CD4-positive, alpha-beta T cell (primary cell): ENCODE results near the gene RNF7. TPM values are rescaled to one million over a fixed set of nuclear protein-coding genes. Genes with fewer than 3 reads are reported as not detected.

Experiments
- ATAC-seq: fragments of 200-7000 bp; cut with Tn5 transposase; one replicate; pipeline ENCODE4 v1.10.0; 2022; ENCODE audit warnings: mild to moderate bottlenecking; ENCODE audit not compliant: poor library complexity
- CTCF ChIA-PET: fragments of 350-600 bp; sonication (Branson Sonifier 250); formaldehyde crosslinking; loops from one replicate; lab custom pipeline; 2021; ENCODE audit warnings: antibody characterized with exemption, inconsistent platforms; lab: Charles Lee
- POLR2A ChIA-PET: fragments of 350-600 bp; sonication (Branson Sonifier 250); formaldehyde crosslinking; loops from one replicate; lab custom pipeline; 2021; ENCODE audit warnings: antibody characterized with exemption, inconsistent platforms; lab: Charles Lee
- DNase-seq, 14 experiments: peaks; one replicate each; pipeline ENCODE4 v3.0.0-alpha.2; 2013 to 2020; ENCODE audit warnings: mixed read lengths in 2 of 14
- H3K27ac ChIP-seq, 2 donors: one replicate each; pipeline versions ENCODE4 v1.5.1 to v1.7.0; 2013; ENCODE audit warnings: low read length in 2 of 2, low read depth in 1 of 2, mild to moderate bottlenecking in 1 of 2
- H3K27me3 ChIP-seq, 2 experiments: 1 replicate in 1 of 2; 2 replicates in 1 of 2; pipeline versions ENCODE4 v1.6.1 to v1.7.0; 2013; ENCODE audit warnings: low read length in 2 of 2, control low read depth in 1 of 2, mild to moderate bottlenecking in 1 of 2, moderate library complexity in 1 of 2; ENCODE audit not compliant: insufficient read depth in 2 of 2, control insufficient read depth in 1 of 2
- H3K36me3 ChIP-seq: one replicate; pipeline ENCODE4 v1.6.1; 2013; ENCODE audit warnings: low read length, control low read depth; ENCODE audit not compliant: insufficient read depth
- H3K4me1 ChIP-seq: one replicate; pipeline ENCODE4 v1.6.1; 2013; ENCODE audit warnings: low read length, control low read depth; ENCODE audit not compliant: insufficient read depth
- H3K4me3 ChIP-seq: one replicate; pipeline ENCODE4 v1.5.1; 2013; ENCODE audit warnings: mild to moderate bottlenecking, low read length, moderate library complexity
- H3K9me3 ChIP-seq, 2 experiments: 1 replicate in 1 of 2; 2 replicates in 1 of 2; pipeline versions ENCODE4 v1.6.1 to v1.7.0; 2013; ENCODE audit warnings: low read length in 2 of 2, mild to moderate bottlenecking in 2 of 2, control low read depth in 1 of 2, moderate library complexity in 1 of 2; ENCODE audit not compliant: control insufficient read depth in 1 of 2, insufficient read depth in 1 of 2
- H3K27ac Mint-ChIP-seq: one replicate; pipeline ENCODE4 v1.8.0; 2020; ENCODE audit warnings: mixed read lengths
- H3K27me3 Mint-ChIP-seq: one replicate; pipeline ENCODE4 v1.8.0; 2021; ENCODE audit warnings: mixed read lengths
- H3K36me3 Mint-ChIP-seq: one replicate; pipeline ENCODE4 v1.8.0; 2021; ENCODE audit warnings: low read depth, mixed read lengths
- H3K4me1 Mint-ChIP-seq: one replicate; pipeline ENCODE4 v1.8.0; 2021; ENCODE audit warnings: low read depth, mixed read lengths
- H3K4me3 Mint-ChIP-seq: one replicate; pipeline ENCODE4 v1.8.0; 2020; ENCODE audit warnings: mild to moderate bottlenecking, mixed read lengths
- H3K9me3 Mint-ChIP-seq: one replicate; pipeline ENCODE4 v1.8.0; 2020; ENCODE audit warnings: mixed read lengths
- CTCF ChIP-seq: fragments of 200-600 bp; IDR thresholded peaks from one replicate; pipeline ENCODE4 v1.8.0; 2022; ENCODE audit warnings: antibody characterized with exemption, mild to moderate bottlenecking
- intact Hi-C, 2 experiments: fragments of 100-400 bp; cut with DNase I in 1 of 2; cut with micrococcal nuclease in 1 of 2; formaldehyde crosslinking; loops; one replicate each; pipeline versions ENCODE4 v1.15.1 to v1.9.0; 2023 to 2025; cut with DNase I, micrococcal nuclease
- total RNA-seq, 174 experiments: library from RNA in 2 of 174; stranded (reverse) in 2 of 174; gene quantifications; one replicate each; pipeline ENCODE4 v1.2.3 and lab custom pipeline; 2021 to 2026

Gene RNF7
- total RNA-seq, 2 experiments from 2014 or later: 60.7 to 65.7 TPM

GRCh38 chr3:141729240-141729639 lies 8.9 kb upstream of the RNF7 start:
- Histone ChIP-seq H3K27me3 (peaks cover 0 to 3% of the 10 kb centered on the region in 2 experiments), H3K4me3 (no peak overlapping the region), H3K27ac (no peak overlapping the region), H3K4me1 (no peaks in the 10 kb centered on the region), H3K9me3 (no peaks in the 10 kb centered on the region), H3K36me3 (no peaks in the 10 kb centered on the region)
- no peak for ATAC-seq
- ChIA-PET CTCF (no interaction called here), POLR2A (no interaction called here)
- H3K9me3 Mint-ChIP-seq: no peaks in the 10 kb centered on the region
- no peak overlapping the region for H3K27ac Mint-ChIP-seq
- H3K4me3 Mint-ChIP-seq: no peak overlapping the region
- H3K36me3 Mint-ChIP-seq: no peaks in the 10 kb centered on the region
- peak in 3 of 14 experiments; percentile 12 to 23 (median 17) for DNase-seq
- intact Hi-C loops: no loop called here
- no peaks in the 10 kb centered on the region for H3K4me1 Mint-ChIP-seq
- TF ChIP-seq CTCF: no peak
- H3K27me3 Mint-ChIP-seq: peaks cover 11% of the 10 kb centered on the region

GRCh38 chr3:141735176-141735575 lies 2.9 kb upstream of the RNF7 start:
- Mint-ChIP-seq H3K9me3 (no peaks in the 10 kb centered on the region), H3K27me3 (no peaks in the 10 kb centered on the region), H3K4me1 (peaks cover 19% of the 10 kb centered on the region), H3K4me3 (no peak overlapping the region), H3K27ac (no peak overlapping the region), H3K36me3 (peaks cover 14% of the 10 kb centered on the region)
- no peak for TF ChIP-seq CTCF
- intact Hi-C loops: loop anchor here (5.0 to 10.0 kb wide), 6 partner anchors 60 to 717 kb away; partner anchors contain the start of gene TFDP2 (in 1 of the 2)
- ATAC-seq (no peak), DNase-seq (no peak)
- ChIA-PET POLR2A (no interaction called here), CTCF (no interaction called here)
- no peak overlapping the region for H3K4me3 ChIP-seq
- peaks cover 10% of the 10 kb centered on the region for H3K4me1 ChIP-seq
- no peaks in the 10 kb centered on the region for H3K36me3 ChIP-seq
- no peaks in the 10 kb centered on the region for H3K27me3 ChIP-seq
- H3K27ac ChIP-seq: no peak overlapping the region
- H3K9me3 ChIP-seq: no peaks in the 10 kb centered on the region

GRCh38 chr3:141735770-141736465 lies 2.2 kb upstream of the RNF7 start:
- Mint-ChIP-seq H3K9me3 (no peaks in the 10 kb centered on the region), H3K27ac (no peak overlapping the region), H3K4me3 (no peak overlapping the region), H3K36me3 (peaks cover 18% of the 10 kb centered on the region), H3K4me1 (peaks cover 27% of the 10 kb centered on the region), H3K27me3 (no peaks in the 10 kb centered on the region)
- no peaks in the 10 kb centered on the region for H3K9me3 ChIP-seq
- intact Hi-C loops: loop anchor here (5.0 to 10.0 kb wide), 6 partner anchors 59 to 716 kb away; partner anchors contain the start of gene TFDP2 (in 1 of the 2)
- ATAC-seq (no peak), DNase-seq (no peak)
- H3K36me3 ChIP-seq: no peaks in the 10 kb centered on the region
- ChIA-PET POLR2A (no interaction called here), CTCF (no interaction called here)
- H3K4me3 ChIP-seq: no peak overlapping the region
- H3K27ac ChIP-seq: no peak overlapping the region
- H3K4me1 ChIP-seq: peaks cover 12% of the 10 kb centered on the region
- H3K27me3 ChIP-seq: no peaks in the 10 kb centered on the region
- TF ChIP-seq CTCF: no peak
